ENCODE measurements around the gene BTG4. TPM values are rescaled to one million over a fixed set of nuclear protein-coding genes. Genes with fewer than 3 reads are reported as not detected.
A peak's percentile ranks its signal among the peaks of the same experiment; 100 is the strongest.

Gene BTG4
- total and polyA plus RNA-seq, 2 of the 8 experiments (the other 6 are each of a cell fraction or from before 2014, with no cell fraction given), result 0.06 TPM; not detected in 1

GRCh38 chr11:111512296-111513239, at the start of gene BTG4 (continued):
- TF ChIP-seq ATF3 (IDR thresholded peaks at IDR 0.05; ENCODE audit: insufficient read depth, low read depth, low read length) (no peak), HDAC2 (IDR thresholded peaks at IDR 0.05; ENCODE audit: borderline replicate concordance in 1 of 2, low read depth in 2 of 2, low read length in 2 of 2) (peak in 1 of 2 experiments; percentile 24; a peak in 1 of 4 replicates), SP4 (IDR thresholded peaks at IDR 0.05; ENCODE audit: low read length) (no peak), BRCA1 (IDR thresholded peaks at IDR 0.05; ENCODE audit: low read depth, low read length) (no peak), RNF2 (IDR thresholded peaks at IDR 0.05; ENCODE audit: borderline replicate concordance, low read depth, low read length, missing control alignments, poor library complexity, severe bottlenecking) (peak; percentile 31), EGR1 (IDR thresholded peaks at IDR 0.05; ENCODE audit: borderline replicate concordance, low read depth, low read length) (no peak), NANOG (IDR thresholded peaks at IDR 0.05; ENCODE audit: insufficient read depth, low read depth, low read length, poor library complexity, severe bottlenecking) (no peak), TAF7 (optimal IDR thresholded peaks at IDR 0.05; ENCODE audit: borderline replicate concordance, low read depth, low read length) (no peak), TEAD4 (IDR thresholded peaks at IDR 0.05; ENCODE audit: low read depth, low read length) (no peak), SIRT6 (IDR thresholded peaks at IDR 0.05; ENCODE audit: low read length) (no peak), CHD2 (IDR thresholded peaks at IDR 0.05; ENCODE audit: low read length) (no peak), SP2 (IDR thresholded peaks at IDR 0.05; ENCODE audit: low read length) (no peak), CREB1 (IDR thresholded peaks at IDR 0.05) (no peak; the same call in 1 of the 2 replicates), TCF12 (IDR thresholded peaks at IDR 0.05; ENCODE audit: low read depth, low read length) (0 out of 2 replicates have a peak, but pooled peaks have one; percentile 6), FOSL1 (IDR thresholded peaks at IDR 0.05; ENCODE audit: insufficient read depth, low read depth, low read length) (no peak), SRF (IDR thresholded peaks at IDR 0.05; ENCODE audit: low read depth, low read length) (no peak), SUZ12 (IDR thresholded peaks at IDR 0.05; ENCODE audit: low read length) (peak; percentile 81), GABPA (IDR thresholded peaks at IDR 0.05; ENCODE audit: borderline replicate concordance, insufficient read depth, low read length) (no peak), EZH2 (IDR thresholded peaks at IDR 0.05; ENCODE audit: low read depth, low read length, severe bottlenecking) (peak; percentile 61), POLR2A (IDR thresholded peaks at IDR 0.05; ENCODE audit: control extremely low read depth in 1 of 2, low read depth in 2 of 2, low read length in 2 of 2) (no peak; a peak in 1 of 3 replicates), ATF2 (IDR thresholded peaks at IDR 0.05; ENCODE audit: low read length) (no peak)

All from H1 (cell line).